Activated T-cell treated with anti-CD3 and anti-CD28 coated beads, Interleukin-2, amount 50 U/mL, for 4 hours (primary cell): ENCODE data around the gene MRAS. TPM values are rescaled to one million over a fixed set of nuclear protein-coding genes. Genes with fewer than 3 reads are reported as not detected.

Experiments used
- ATAC-seq, 2 donors: fragments of 200-7000 bp; cut with Tn5 transposase; one replicate each; pipeline ENCODE4 v1.10.0; 2021
- DNase-seq: peaks from one replicate; pipeline ENCODE4 v3.0.0-alpha.2; 2020
- H3K27me3 Mint-ChIP-seq: one replicate; pipeline ENCODE4 v1.8.0; 2021; ENCODE audit warnings: low read depth, mixed read lengths
- H3K36me3 Mint-ChIP-seq: one replicate; pipeline ENCODE4 v1.8.0; 2022; ENCODE audit warnings: mixed read lengths; ENCODE audit not compliant: insufficient read depth
- H3K4me1 Mint-ChIP-seq: one replicate; pipeline ENCODE4 v1.8.0; 2021; ENCODE audit warnings: low read depth, mixed read lengths
- H3K4me3 Mint-ChIP-seq: one replicate; pipeline ENCODE4 v1.8.0; 2021; ENCODE audit warnings: mild to moderate bottlenecking, moderate library complexity, mixed read lengths
- H3K9me3 Mint-ChIP-seq: one replicate; pipeline ENCODE4 v1.8.0; 2021; ENCODE audit warnings: mixed read lengths
- total RNA-seq, 3 donors: library from RNA; stranded (reverse); gene quantifications; one replicate each; pipeline ENCODE4 v1.2.1, GENCODE V29; 2021

The MRAS gene
- total RNA-seq, 3 donors from 2014 or later = 0.19 to 0.56 (median 0.34) TPM

DNA sequence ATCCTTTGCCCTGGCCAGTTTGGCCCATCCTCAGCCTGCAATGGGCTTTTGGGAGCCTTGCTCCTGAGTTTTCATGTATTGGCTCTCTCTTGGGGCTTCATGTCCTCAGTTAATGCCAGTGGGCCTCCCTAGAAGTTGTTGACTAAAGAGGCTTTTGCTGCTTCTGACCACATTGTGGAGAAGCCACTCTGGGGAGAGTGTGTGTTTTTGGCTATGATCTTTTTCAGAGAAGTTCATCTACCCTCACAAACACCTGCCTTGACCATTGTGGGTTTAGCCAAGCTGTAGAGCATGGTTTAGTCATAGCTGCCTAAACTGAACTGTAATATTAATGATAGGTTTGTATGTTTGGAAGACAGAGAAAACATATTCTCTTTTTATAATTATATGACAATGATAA is 6.0 kb downstream of the MRAS start:
- Mint-ChIP-seq H3K27me3 (peaks cover 3% of the 10 kb centered on the region), H3K36me3 (no peaks in the 10 kb centered on the region), H3K9me3 (no peaks in the 10 kb centered on the region), H3K4me3 (no peak overlapping the region), H3K4me1 (no peaks in the 10 kb centered on the region)
- DNase-seq (no peak), ATAC-seq (no peak)

DNA sequence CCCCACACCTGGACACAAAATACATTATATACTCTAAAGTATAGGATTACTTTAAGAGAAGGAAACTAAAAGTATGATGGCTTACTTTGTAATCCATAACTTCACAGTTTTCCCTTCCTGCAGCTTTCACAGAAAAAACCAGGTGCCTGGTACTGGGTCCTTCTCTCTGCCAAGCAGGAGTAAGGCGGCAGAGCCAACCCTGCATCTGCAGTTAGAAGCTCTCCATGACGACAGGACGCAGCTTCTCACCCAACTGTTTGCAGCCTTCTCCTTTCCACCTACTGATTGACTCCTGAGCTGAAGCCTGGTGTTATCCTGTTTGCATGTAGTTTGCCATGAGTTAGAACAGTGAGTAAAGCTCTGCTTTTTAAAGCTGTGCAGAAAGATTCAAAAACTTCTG is 6.7 kb downstream of the MRAS start:
- Mint-ChIP-seq H3K9me3 (no peaks in the 10 kb centered on the region), H3K36me3 (no peaks in the 10 kb centered on the region), H3K4me1 (no peaks in the 10 kb centered on the region), H3K27me3 (no peaks in the 10 kb centered on the region), H3K4me3 (no peak overlapping the region)
- ATAC-seq (no peak), DNase-seq (no peak)

DNA sequence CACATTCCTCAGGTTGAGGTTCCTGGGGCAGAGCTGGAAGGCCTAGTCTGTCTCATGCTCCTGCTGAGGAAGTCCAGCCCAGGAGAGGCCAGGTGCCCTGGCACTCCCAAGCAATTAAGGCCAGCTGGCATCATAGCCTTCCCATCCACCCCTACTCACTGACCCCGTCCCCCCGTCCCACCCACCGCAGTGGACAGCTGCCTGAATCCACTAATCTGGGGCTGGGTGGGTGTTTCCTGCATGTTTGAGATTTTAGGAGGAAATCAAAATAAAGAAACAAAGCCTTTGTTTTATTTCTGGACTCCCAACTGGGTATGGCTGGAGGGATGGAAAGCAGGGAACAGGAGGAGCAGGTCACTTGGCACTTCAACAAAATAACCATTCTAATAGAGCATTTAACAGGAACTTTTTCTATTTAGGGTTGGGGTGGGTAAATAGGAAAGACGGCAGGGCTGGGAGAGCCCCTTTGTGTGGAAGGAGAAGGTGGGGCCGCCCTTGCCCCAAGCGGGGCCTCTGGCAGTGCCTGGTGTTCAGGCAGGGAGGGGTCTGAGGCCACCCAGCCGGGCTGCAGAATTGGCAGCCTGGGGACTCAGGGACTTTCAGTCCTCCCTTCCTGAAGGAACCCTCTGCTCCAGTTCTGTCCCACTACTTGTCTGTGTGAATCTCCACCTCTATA is 8.5 kb downstream of the MRAS start:
- DNase-seq (no peak), ATAC-seq (no peak)
- H3K9me3 Mint-ChIP-seq = no peaks in the 10 kb centered on the region
- H3K36me3 Mint-ChIP-seq = no peaks in the 10 kb centered on the region
- no peak overlapping the region for H3K4me3 Mint-ChIP-seq
- no peaks in the 10 kb centered on the region for H3K4me1 Mint-ChIP-seq
- H3K27me3 Mint-ChIP-seq = no peaks in the 10 kb centered on the region

DNA sequence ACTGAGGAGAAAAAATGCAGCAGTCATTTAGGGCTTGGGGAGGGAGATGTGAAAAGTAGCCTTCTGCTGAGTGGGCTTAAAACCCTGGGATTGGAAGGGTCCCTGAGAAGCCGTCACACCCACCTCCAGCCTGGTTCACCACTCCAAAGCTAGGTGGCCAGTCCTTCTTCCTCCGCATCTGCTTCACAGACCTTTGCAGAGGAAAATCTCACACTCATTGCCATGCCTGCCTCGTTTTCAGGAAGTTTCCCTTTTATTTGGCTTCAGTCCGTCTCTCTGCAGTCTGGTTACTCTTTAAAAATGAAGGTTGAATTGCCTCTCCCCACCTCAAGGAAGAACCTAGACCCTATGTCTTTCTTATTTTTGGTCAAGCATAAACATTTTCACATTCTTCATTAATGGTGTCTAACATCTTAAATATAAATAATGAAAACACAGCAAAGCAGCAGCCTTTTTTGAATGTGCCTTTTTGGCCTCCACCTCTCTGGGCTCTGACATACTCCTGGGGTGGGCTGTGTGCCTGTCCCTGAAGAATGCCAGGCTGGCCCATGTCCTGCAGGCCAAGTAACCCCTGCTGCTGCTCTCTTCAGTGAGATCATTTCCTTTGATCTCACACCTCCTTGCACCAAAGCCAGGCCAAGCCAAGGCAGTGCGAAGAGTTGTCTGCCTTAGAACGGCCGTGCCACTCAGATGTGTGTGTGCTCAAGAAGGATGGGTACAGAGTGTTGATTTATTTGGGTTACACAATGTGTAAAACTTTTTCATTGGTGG is 11.0 kb downstream of the MRAS start:
- Mint-ChIP-seq H3K4me1 (no peaks in the 10 kb centered on the region), H3K27me3 (no peaks in the 10 kb centered on the region), H3K36me3 (no peaks in the 10 kb centered on the region), H3K9me3 (no peaks in the 10 kb centered on the region), H3K4me3 (no peak overlapping the region)
- ATAC-seq (no peak), DNase-seq (no peak)

DNA sequence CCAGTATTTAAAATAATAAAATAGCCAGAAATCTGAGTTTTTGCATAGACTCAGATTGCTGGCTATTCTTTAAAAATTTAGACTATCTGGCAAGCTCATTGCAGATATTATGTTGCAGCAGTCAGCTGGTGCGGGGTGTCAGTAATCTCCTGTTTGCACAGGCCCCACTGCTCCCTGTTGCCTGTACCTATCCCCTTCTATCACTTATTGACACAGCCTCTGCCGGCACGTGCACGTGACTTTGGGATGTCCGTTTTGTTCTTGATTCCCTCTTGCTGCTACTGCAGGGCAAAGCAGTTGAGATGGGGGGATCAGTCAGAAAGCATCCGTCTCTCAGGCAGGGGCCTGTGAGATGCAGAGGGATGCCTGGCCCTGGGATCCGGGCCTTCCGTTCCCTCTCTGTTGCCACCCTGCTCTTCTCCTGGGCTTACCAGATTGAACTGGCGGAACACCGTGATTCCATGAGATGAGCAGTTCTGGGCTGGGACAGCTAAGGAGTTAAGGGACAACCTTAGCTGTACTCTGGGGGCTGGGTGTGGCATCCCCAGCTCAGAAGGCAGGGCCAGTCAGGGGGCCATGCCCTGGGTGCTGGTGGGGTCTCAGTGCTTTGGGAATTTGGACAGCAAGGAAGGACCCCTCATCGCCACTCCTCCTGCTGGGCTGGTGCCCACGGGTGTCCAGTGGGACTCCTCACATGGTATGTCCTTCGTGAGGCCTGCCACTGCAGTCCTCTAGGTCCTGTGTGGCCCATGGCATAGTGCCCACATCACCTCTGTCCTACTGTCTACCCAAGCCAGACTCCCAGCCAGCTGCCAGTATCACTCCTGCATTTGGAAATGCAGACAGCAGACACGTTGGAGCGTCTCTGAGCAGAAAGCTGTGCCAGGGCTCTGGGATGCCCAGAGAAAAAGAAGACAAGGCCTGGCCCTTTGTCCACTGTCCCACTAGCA is 11.8 kb downstream of the MRAS start:
- DNase-seq = no peak
- no peaks in the 10 kb centered on the region for H3K9me3 Mint-ChIP-seq
- H3K4me1 Mint-ChIP-seq = no peaks in the 10 kb centered on the region
- no peaks in the 10 kb centered on the region for H3K36me3 Mint-ChIP-seq
- no peak overlapping the region for H3K4me3 Mint-ChIP-seq
- H3K27me3 Mint-ChIP-seq = peaks cover 4% of the 10 kb centered on the region
- no peak for ATAC-seq

DNA sequence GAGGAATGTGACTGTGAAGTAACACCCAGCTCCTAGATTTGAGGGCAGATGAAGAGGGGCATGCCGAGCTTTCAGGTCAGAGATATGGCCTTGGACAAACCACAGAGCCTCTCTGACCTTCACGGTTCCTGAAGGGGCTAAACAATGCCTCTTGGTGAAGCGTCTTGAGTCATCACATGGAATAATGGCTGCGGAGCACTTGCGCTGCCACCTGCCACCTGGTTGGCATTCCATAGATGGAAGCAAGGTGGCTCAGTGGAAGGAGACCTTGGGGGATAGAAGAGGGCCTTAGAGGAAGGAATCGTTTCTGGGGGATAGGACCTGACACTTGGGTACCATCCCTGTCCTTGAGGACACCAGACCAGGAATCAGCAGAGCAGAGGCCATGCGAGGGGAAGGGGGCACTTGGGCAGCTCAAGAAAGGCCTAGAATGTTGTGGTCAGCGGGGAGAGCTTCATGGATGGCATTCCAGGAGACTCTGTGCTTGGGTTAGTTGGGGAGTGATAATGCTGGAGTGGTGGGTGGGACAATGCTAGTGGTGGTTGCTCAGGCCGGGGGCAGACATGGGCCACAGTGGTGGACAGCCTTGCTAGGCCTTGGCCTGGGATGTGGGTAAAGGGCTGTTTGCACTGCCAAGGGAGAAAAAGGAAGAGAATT is 12.6 kb downstream of the MRAS start:
- no peaks in the 10 kb centered on the region for H3K4me1 Mint-ChIP-seq
- peaks cover 7% of the 10 kb centered on the region for H3K27me3 Mint-ChIP-seq
- ATAC-seq (no peak), DNase-seq (no peak)
- no peaks in the 10 kb centered on the region for H3K9me3 Mint-ChIP-seq
- no peak overlapping the region for H3K4me3 Mint-ChIP-seq
- no peaks in the 10 kb centered on the region for H3K36me3 Mint-ChIP-seq

DNA sequence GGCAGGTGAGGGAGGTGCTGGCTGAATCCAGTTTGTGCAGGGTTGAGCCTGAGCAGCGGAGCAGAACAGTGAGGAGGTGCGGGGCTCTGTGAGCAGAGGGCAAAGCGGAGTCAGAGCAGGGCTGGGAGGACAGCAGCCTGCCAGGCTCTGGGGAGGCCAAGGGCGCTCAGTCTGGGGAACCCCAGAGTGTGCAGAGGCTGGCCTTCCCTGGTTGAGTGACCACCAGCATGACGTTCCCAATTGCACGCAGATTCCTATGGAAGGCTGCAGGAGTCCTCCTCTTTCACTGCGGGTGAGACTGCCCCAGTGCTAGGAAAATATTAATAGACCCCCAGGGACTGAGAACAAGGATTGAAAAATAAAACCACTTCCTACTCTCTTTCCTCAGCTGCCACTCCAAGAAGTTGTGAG is 13.2 kb downstream of the MRAS start:
- Mint-ChIP-seq H3K36me3 (no peaks in the 10 kb centered on the region), H3K9me3 (no peaks in the 10 kb centered on the region), H3K27me3 (peaks cover 7% of the 10 kb centered on the region), H3K4me1 (no peaks in the 10 kb centered on the region), H3K4me3 (no peak overlapping the region)
- DNase-seq (no peak), ATAC-seq (no peak)

DNA sequence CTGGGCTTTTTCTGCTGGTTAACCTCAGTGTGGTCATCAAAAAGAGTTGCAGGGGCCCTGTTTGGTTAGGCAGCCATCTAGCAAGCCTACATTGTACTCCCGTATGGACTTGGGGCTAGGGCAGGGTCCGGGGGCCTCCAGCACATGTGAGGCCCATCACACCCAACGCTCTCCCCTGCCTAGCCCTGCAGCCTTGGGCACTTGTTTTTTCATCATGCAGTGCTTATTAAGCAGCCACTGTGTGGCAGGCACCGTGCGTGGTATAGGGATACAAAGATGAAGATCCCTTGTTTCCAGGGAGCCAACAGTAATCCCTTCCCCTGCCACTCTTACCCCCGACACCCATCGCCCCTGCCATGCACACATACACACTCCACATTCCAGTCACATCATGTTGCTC is 14.2 kb downstream of the MRAS start:
- no peak for DNase-seq
- no peak overlapping the region for H3K4me3 Mint-ChIP-seq
- H3K9me3 Mint-ChIP-seq = no peaks in the 10 kb centered on the region
- no peak for ATAC-seq
- no peaks in the 10 kb centered on the region for H3K4me1 Mint-ChIP-seq
- H3K27me3 Mint-ChIP-seq = peaks cover 7% of the 10 kb centered on the region
- no peaks in the 10 kb centered on the region for H3K36me3 Mint-ChIP-seq

DNA sequence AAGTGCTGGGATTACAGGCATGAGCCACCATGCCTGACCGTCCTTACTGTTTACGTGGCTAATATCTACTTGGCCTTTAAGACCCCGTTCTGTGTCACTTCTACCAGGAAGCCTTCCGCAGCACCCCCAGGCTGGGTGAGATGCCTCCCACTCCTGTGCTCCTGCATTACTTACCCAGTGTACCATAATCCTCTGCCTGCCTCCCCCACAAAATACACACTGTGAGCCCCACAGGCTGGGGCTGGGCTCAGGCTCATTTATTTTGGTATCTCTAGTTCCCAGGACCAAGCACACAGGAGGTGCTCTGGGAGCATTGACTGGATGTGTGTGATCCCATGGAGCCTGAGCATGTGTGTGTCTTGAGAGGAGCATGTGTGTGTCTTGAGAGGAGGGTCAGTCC is 14.9 kb downstream of the MRAS start:
- no peaks in the 10 kb centered on the region for H3K9me3 Mint-ChIP-seq
- H3K4me1 Mint-ChIP-seq = no peaks in the 10 kb centered on the region
- peaks cover 7% of the 10 kb centered on the region for H3K27me3 Mint-ChIP-seq
- ATAC-seq (no peak), DNase-seq (no peak)
- no peaks in the 10 kb centered on the region for H3K36me3 Mint-ChIP-seq
- H3K4me3 Mint-ChIP-seq = no peak overlapping the region

DNA sequence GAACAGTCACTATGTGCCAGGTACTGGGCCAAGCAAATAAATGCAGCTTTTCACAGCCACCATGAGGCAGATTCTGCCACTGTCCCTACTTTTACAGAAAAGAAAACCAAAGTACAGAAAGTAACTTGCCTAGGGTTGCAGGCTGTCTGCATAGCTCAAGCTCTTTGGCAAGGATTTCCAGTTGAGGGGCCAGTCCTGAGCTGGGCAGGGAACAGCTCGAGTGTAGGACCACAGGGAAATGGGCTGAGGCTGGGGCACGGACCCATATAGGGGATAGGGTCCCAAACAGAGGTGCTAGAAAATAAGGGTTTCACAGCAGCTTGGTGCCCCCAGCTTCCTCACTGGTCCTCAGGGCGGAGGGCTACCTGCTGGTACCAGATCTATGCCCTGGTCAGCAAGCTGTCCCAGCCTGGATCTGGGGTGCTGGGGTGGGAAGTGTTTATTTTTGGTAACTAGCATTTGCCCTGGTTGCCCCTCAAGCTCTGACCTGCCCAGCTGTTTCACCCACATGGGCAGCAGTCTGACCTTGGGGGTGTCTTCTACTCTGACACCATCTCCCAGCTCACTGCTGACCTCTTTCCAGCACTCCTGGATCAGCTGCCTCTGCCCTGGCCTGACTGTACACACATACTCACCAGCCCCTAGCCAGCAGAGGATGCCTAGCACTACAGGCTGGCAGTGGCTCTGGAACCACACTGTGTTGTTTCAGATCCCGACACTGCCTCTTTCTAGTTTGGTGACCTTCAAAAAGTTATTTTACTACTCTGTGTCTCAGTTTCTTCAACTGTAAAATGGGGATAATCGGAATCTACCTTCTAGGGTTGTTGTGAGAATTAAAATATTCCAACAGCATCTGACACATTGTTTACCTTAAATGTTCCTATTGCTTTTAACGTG is 16.2 kb downstream of the MRAS start:
- no peak for DNase-seq
- Mint-ChIP-seq H3K36me3 (no peaks in the 10 kb centered on the region), H3K4me1 (no peaks in the 10 kb centered on the region), H3K4me3 (no peak overlapping the region), H3K9me3 (no peaks in the 10 kb centered on the region), H3K27me3 (peaks cover 7% of the 10 kb centered on the region)
- no peak for ATAC-seq

DNA sequence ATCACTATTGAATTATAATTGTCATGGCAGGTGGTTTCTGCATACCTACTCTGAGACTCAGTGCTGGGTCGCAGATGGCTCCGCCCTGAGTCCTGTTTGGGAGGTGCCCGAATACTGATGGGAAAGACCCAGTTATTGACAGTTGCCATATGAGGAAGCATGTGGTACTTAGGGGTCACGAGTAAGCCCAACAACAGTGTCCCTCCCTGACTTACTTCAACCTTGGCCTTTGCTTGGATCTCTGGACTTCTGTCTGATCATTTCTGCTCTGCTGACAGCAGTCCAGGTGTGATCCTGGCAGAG is 16.8 kb downstream of the MRAS start:
- Mint-ChIP-seq H3K4me3 (no peak overlapping the region), H3K4me1 (no peaks in the 10 kb centered on the region), H3K27me3 (peaks cover 7% of the 10 kb centered on the region), H3K9me3 (no peaks in the 10 kb centered on the region), H3K36me3 (no peaks in the 10 kb centered on the region)
- DNase-seq = no peak
- ATAC-seq = no peak

DNA sequence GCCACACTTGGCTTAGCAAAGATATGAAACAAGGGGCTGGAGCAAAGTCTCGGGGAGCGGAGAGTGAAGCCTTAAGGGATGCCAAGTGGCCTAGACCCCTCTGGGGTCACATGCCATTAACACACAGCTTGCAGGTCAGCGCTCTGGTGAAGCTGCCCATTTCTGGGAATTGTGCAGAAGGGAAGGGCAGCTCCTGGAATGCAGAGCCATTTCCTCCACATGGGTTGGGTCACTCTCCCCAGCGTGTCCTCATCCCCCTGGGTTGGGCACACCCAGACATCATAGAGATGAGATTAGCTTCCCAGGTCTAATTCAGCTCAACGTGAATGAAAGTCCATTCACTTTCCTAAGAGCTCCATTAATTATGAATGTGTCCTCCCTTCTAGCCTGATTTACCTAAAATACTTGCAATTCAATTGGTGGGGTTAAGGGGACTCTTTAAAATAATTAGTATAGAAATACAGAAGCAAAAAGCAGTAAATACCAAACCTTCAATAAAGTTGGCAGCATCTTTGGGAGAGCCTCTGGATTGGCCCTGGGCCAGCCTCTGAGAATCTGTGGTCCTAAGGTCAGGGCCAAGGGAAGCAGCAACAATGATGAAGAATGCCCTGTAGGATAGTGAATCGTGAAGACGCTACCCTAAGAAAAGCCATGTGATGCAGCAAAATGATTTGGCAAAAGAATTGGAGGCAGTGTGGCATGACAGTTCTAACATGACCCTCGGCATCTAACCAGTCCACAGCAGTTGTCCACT is 17.8 kb downstream of the MRAS start:
- no peaks in the 10 kb centered on the region for H3K4me1 Mint-ChIP-seq
- no peak overlapping the region for H3K4me3 Mint-ChIP-seq
- ATAC-seq (no peak), DNase-seq (no peak)
- H3K9me3 Mint-ChIP-seq = no peaks in the 10 kb centered on the region
- peaks cover 15% of the 10 kb centered on the region for H3K27me3 Mint-ChIP-seq
- H3K36me3 Mint-ChIP-seq = no peaks in the 10 kb centered on the region

DNA sequence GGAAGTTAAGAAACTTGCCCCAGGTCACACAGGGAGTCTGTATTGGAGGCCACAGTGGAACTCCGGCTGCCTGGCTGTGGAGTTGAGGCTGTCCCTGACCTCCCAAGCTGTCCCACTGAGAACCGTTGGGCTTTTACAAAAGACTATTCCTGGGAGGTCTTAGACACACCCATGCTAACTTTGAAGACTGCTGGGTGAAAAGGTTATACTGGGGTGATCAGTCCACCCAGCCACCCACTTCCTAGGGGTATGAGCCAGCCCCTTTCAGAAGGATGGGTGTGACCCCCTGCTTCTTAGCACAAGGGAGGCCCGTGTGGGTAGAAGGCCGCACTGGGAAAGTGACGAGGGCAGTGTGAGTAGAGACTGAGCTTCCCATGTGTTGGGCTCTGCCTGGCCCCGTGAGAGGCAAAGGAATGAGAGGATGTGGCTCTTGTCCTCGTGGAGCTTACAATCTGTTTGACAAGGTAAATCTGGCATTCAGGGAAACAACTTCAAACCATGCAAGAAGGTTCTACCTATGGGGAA is 19.0 kb downstream of the MRAS start:
- Mint-ChIP-seq H3K36me3 (no peaks in the 10 kb centered on the region), H3K27me3 (peaks cover 21% of the 10 kb centered on the region), H3K9me3 (no peaks in the 10 kb centered on the region), H3K4me3 (no peak overlapping the region), H3K4me1 (no peaks in the 10 kb centered on the region)
- ATAC-seq = no peak
- no peak for DNase-seq
